AG04450 (cell line): ENCODE measurements around the gene MELK. TPM values are rescaled to one million over a fixed set of nuclear protein-coding genes. Genes with fewer than 3 reads are reported as not detected.

Experiments
- CTCF ChIA-PET: fragments of 300-600, 350-600 bp; formaldehyde crosslinking; extraction: SDS; loops from one replicate; lab custom pipeline; 2022; ENCODE audit warnings: antibody characterized with exemption, inconsistent platforms; lab: Charles Lee
- POLR2A ChIA-PET: fragments of 350-600 bp; formaldehyde crosslinking; extraction: SDS; loops from one replicate; lab custom pipeline; 2021; ENCODE audit warnings: antibody characterized with exemption, inconsistent platforms; lab: Yijun Ruan, JAX
- DNase-seq: peaks from one replicate; pipeline ENCODE4 v3.0.0-alpha.2; 2011; ENCODE audit warnings: low read depth, low spot score
- H3K27ac ChIP-seq: one replicate; pipeline ENCODE4 v1.5.1; 2012; ENCODE audit warnings: low read depth, low read length, control low read depth
- H3K27me3 ChIP-seq: one replicate; pipeline ENCODE4 v1.6.0; 2012; ENCODE audit warnings: low read length; ENCODE audit not compliant: control insufficient read depth, insufficient read depth
- H3K4me3 ChIP-seq: 2 replicates; pipeline ENCODE4 v1.5.1; 2011; ENCODE audit warnings: mild to moderate bottlenecking, low read depth, low read length, control low read depth
- H3K9me3 ChIP-seq: 2 replicates; pipeline ENCODE4 v1.5.1; 2012; ENCODE audit warnings: low read length; ENCODE audit not compliant: control insufficient read depth, insufficient read depth
- polyA plus RNA-seq: library from polyadenylated mRNA; depleted of rRNA; stranded (reverse); fragments of >200 nt; gene quantifications from 2 replicates; pipeline ENCODE4 v1.2.3, GENCODE V29; 2011
- TF ChIP-seq, protein P1 (sequence below): IDR thresholded peaks from 2 replicates; pipeline ENCODE4 v1.5.1; 2011; ENCODE audit warnings: low read depth, low read length, control low read depth, inconsistent platforms

Gene MELK
- polyA plus RNA-seq, 1 experiment, result 19.2 TPM

GRCh38 chr9:36690412-36691168, 117.9 kb downstream of the MELK start:
- Histone ChIP-seq H3K4me3 (no peak overlapping the region), H3K27me3 (peaks cover 2% of the 10 kb centered on the region), H3K9me3 (no peaks in the 10 kb centered on the region), H3K27ac (no peak overlapping the region)
- ChIA-PET CTCF (no interaction called here), POLR2A (no interaction called here)
- no peak for DNase-seq
- TF ChIP-seq, protein P1, sequence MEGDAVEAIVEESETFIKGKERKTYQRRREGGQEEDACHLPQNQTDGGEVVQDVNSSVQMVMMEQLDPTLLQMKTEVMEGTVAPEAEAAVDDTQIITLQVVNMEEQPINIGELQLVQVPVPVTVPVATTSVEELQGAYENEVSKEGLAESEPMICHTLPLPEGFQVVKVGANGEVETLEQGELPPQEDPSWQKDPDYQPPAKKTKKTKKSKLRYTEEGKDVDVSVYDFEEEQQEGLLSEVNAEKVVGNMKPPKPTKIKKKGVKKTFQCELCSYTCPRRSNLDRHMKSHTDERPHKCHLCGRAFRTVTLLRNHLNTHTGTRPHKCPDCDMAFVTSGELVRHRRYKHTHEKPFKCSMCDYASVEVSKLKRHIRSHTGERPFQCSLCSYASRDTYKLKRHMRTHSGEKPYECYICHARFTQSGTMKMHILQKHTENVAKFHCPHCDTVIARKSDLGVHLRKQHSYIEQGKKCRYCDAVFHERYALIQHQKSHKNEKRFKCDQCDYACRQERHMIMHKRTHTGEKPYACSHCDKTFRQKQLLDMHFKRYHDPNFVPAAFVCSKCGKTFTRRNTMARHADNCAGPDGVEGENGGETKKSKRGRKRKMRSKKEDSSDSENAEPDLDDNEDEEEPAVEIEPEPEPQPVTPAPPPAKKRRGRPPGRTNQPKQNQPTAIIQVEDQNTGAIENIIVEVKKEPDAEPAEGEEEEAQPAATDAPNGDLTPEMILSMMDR, result no peak

DNA sequence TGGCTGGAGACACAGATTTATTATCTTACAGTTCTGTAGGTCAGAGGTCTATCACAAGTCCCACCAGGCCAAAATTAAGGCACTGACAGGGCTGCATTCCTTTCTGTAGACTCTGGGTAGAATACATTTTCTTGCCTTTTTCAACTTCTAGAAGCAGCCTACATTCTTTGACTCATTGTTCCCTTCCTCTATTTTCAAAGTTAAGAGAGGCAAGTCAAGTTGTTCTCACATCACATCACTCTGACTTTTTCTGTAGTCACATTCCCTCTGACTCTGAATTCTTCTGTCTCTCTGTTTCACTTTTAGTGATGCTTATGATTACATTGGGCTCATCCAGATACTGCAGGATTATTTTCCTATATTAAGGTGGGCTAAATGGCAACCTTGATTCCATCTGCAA, 119.0 kb downstream of the MELK start:
- no peaks in the 10 kb centered on the region for H3K9me3 ChIP-seq
- H3K27me3 ChIP-seq, result peaks cover 5% of the 10 kb centered on the region
- DNase-seq, result no peak
- ChIA-PET POLR2A (no interaction called here), CTCF (no interaction called here)
- no peak overlapping the region for H3K27ac ChIP-seq
- H3K4me3 ChIP-seq, result no peak overlapping the region
- TF ChIP-seq, protein P1, result no peak

DNA sequence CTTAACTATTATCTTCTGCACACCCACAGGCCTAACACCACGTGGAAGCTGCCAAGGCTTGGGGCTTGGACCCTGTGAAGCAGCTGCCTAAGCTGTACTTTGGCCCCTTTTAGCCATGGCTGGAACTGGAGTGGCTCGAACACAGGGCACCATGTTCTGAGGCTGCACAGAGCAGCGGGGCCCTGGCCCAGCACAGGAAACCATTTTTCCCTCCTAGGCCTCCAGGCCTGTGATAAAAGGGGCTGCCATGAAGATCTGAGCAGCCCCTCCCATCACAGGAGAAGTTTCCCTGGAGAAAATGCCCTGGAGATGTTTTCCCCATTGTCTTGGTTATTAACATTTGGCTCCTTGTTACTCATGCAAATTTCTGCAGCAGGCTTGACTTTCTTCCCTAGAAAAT, 126.3 kb downstream of the MELK start:
- DNase-seq, result no peak
- Histone ChIP-seq H3K4me3 (no peak overlapping the region), H3K27ac (no peak overlapping the region), H3K9me3 (peaks cover 8% of the 10 kb centered on the region), H3K27me3 (peaks cover 15% of the 10 kb centered on the region)
- CTCF ChIA-PET, result no interaction called here
- TF ChIP-seq, protein P1, result no peak
- POLR2A ChIA-PET, result no interaction called here

GRCh38 chr9:36704148-36704547, 131.5 kb downstream of the MELK start:
- no peak for DNase-seq
- H3K9me3 ChIP-seq, result no peaks in the 10 kb centered on the region

More at GRCh38 chr9:36704148-36704547, 131.5 kb downstream of the MELK start:
- TF ChIP-seq, protein P1, result no peak
- CTCF ChIA-PET, result no interaction called here
- POLR2A ChIA-PET, result no interaction called here
- peaks cover 15% of the 10 kb centered on the region for H3K27me3 ChIP-seq
- H3K4me3 ChIP-seq, result no peak overlapping the region
- no peak overlapping the region for H3K27ac ChIP-seq
